MCF 10A (cell line): Measurements from ENCODE around the gene TEDDM1. TPM values are rescaled to one million over a fixed set of nuclear protein-coding genes. Genes with fewer than 3 reads are reported as not detected.
A peak's percentile ranks its signal among the peaks of the same experiment; 100 is the strongest.

Experiments used
- BruUV-seq: library from RNA; stranded (reverse); fragments of 400-500 nt; replicated peaks from 2 replicates; lab custom pipeline; 2021; lab: Mats Ljungman, UMichigan
- CTCF ChIA-PET: fragments of 300-600 bp; sonication (Branson Sonifier 250); formaldehyde crosslinking; extraction: SDS; loops from one replicate; lab custom pipeline; 2021; ENCODE audit warnings: antibody characterized with exemption, inconsistent platforms; lab: Yijun Ruan, JAX
- POLR2A ChIA-PET: fragments of 300-600, 350-650 bp; sonication (Branson Sonifier 250); formaldehyde crosslinking; extraction: SDS; loops from one replicate; lab custom pipeline; 2020; ENCODE audit warnings: antibody characterized with exemption, inconsistent platforms; lab: Yijun Ruan, JAX
- DNase-seq: peaks from one replicate; pipeline ENCODE4 v3.0.0-alpha.2; 2018; ENCODE audit not compliant: unreplicated experiment
- H3K27ac Mint-ChIP-seq: one replicate; pipeline ENCODE4 v1.8.0; 2022; ENCODE audit warnings: mild to moderate bottlenecking, low read depth, mixed read lengths; ENCODE audit not compliant: unreplicated experiment
- H3K27me3 Mint-ChIP-seq: one replicate; pipeline ENCODE4 v1.8.0; 2022; ENCODE audit warnings: mixed read lengths; ENCODE audit not compliant: insufficient read depth, unreplicated experiment
- H3K36me3 Mint-ChIP-seq: one replicate; pipeline ENCODE4 v1.8.0; 2022; ENCODE audit warnings: mild to moderate bottlenecking, moderate library complexity, mixed read lengths; ENCODE audit not compliant: insufficient read depth, unreplicated experiment
- H3K4me1 Mint-ChIP-seq: one replicate; pipeline ENCODE4 v1.8.0; 2022; ENCODE audit warnings: mixed read lengths; ENCODE audit not compliant: insufficient read depth, unreplicated experiment
- H3K4me3 Mint-ChIP-seq: one replicate; pipeline ENCODE4 v1.8.0; 2022; ENCODE audit warnings: mild to moderate bottlenecking, moderate library complexity, mixed read lengths; ENCODE audit not compliant: unreplicated experiment
- H3K9me3 Mint-ChIP-seq: one replicate; pipeline ENCODE4 v1.8.0; 2022; ENCODE audit warnings: mixed read lengths; ENCODE audit not compliant: unreplicated experiment
- intact Hi-C: fragments of 100-400 bp; cut with micrococcal nuclease; formaldehyde crosslinking; loops from 2 replicates; pipeline ENCODE4 v1.14.1; 2022
- total RNA-seq: library from RNA; stranded (reverse); gene quantifications from 2 replicates; pipeline ENCODE4 v1.2.3, GENCODE V29; 2022
- TF ChIP-seq, protein P1 (sequence below): fragments of 200-600 bp; IDR thresholded peaks from one replicate; pipeline ENCODE4 v1.8.0; 2022; ENCODE audit warnings: antibody characterized with exemption, mild to moderate bottlenecking; ENCODE audit not compliant: unreplicated experiment

TEDDM1 gene
- total RNA-seq, 1 experiment from 2014 or later: not detected

- CTCF ChIA-PET: no interaction called here
- no peaks in the 10 kb centered on the region for H3K9me3 Mint-ChIP-seq
- H3K4me3 Mint-ChIP-seq: no peak overlapping the region
- peak; percentile 81 for DNase-seq
- POLR2A ChIA-PET: no interaction called here
- peaks cover 6% of the 10 kb centered on the region for H3K4me1 Mint-ChIP-seq
- no peak overlapping the region for H3K27ac Mint-ChIP-seq
- no TSS peak for BruUV-seq
- TF ChIP-seq, protein P1, sequence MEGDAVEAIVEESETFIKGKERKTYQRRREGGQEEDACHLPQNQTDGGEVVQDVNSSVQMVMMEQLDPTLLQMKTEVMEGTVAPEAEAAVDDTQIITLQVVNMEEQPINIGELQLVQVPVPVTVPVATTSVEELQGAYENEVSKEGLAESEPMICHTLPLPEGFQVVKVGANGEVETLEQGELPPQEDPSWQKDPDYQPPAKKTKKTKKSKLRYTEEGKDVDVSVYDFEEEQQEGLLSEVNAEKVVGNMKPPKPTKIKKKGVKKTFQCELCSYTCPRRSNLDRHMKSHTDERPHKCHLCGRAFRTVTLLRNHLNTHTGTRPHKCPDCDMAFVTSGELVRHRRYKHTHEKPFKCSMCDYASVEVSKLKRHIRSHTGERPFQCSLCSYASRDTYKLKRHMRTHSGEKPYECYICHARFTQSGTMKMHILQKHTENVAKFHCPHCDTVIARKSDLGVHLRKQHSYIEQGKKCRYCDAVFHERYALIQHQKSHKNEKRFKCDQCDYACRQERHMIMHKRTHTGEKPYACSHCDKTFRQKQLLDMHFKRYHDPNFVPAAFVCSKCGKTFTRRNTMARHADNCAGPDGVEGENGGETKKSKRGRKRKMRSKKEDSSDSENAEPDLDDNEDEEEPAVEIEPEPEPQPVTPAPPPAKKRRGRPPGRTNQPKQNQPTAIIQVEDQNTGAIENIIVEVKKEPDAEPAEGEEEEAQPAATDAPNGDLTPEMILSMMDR: peak; percentile 89
- H3K36me3 Mint-ChIP-seq: no peaks in the 10 kb centered on the region
- intact Hi-C loops: loop anchor here (1.0 kb wide), 4 partner anchors 149 to 362 kb away; no protein-coding TSS in a partner anchor
- no peaks in the 10 kb centered on the region for H3K27me3 Mint-ChIP-seq
These were observed 45.7 kb upstream of the TEDDM1 start for GRCh38 chr1:182446033-182446669.

GRCh38 chr1:182444497-182444896 lies 44.0 kb upstream of the TEDDM1 start:
- BruUV-seq: no TSS peak
- H3K36me3 Mint-ChIP-seq: no peaks in the 10 kb centered on the region
- intact Hi-C loops: no loop called here
- DNase-seq: no peak
- no peaks in the 10 kb centered on the region for H3K9me3 Mint-ChIP-seq
- no peak overlapping the region for H3K27ac Mint-ChIP-seq
- H3K27me3 Mint-ChIP-seq: no peaks in the 10 kb centered on the region
- POLR2A ChIA-PET: interaction anchor here (0.6 to 0.8 kb wide), 2 partner anchors 9 to 18 kb away, joined by 5 to 6 read pairs; no protein-coding TSS in a partner anchor
- H3K4me3 Mint-ChIP-seq: no peak overlapping the region
- CTCF ChIA-PET: interaction anchor here (0.6 to 3.3 kb wide), 17 partner anchors 10 to 974 kb away, joined by 3 to 24 read pairs (median 3); partner anchors contain the start of genes NPL and RNASEL
- TF ChIP-seq, protein P1: no peak
- peaks cover 6% of the 10 kb centered on the region for H3K4me1 Mint-ChIP-seq

DNA sequence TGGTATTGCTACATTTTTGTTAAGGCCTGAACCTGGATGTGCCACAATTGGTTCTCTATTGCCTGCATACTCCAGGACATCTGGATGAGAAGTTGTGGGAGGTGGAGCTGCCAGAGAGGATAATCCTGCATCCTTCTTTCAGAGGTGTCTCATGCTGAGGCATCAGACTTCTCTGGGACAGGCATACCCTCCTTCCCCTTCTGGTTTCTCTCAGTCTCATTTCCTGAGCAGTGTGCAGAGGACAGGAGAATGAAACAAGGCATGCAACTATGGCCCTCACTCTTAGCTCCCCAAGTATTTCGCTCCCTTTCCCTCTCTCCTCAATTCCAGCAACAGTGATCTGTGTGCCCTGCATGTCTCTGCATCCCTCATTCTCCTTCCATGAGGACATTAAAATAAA lies 41.9 kb upstream of the TEDDM1 start:
- DNase-seq: no peak
- no TSS peak for BruUV-seq
- Mint-ChIP-seq H3K4me1 (peaks cover 6% of the 10 kb centered on the region), H3K4me3 (no peak overlapping the region), H3K9me3 (peaks cover 7% of the 10 kb centered on the region), H3K36me3 (no peaks in the 10 kb centered on the region), H3K27me3 (no peaks in the 10 kb centered on the region), H3K27ac (no peak overlapping the region)
- TF ChIP-seq, protein P1: no peak
- CTCF ChIA-PET: interaction anchor here (0.7 to 3.3 kb wide), 5 partner anchors 10 to 357 kb away, joined by 3 to 22 read pairs (median 3); no protein-coding TSS in a partner anchor
- intact Hi-C loops: no loop called here
- POLR2A ChIA-PET: interaction anchor here (1.8 kb wide), 1 partner anchor 16 kb away, joined by 4 read pairs; no protein-coding TSS in a partner anchor

GRCh38 chr1:182441719-182442118 lies 41.3 kb upstream of the TEDDM1 start:
- H3K27me3 Mint-ChIP-seq: no peaks in the 10 kb centered on the region
- intact Hi-C loops: no loop called here
- ChIA-PET POLR2A (no interaction called here), CTCF (interaction anchor here (0.7 to 1.0 kb wide), 2 partner anchors 22 to 356 kb away, joined by 3 read pairs; no protein-coding TSS in a partner anchor)
- H3K27ac Mint-ChIP-seq: no peak overlapping the region
- H3K9me3 Mint-ChIP-seq: peaks cover 7% of the 10 kb centered on the region
- no peak overlapping the region for H3K4me3 Mint-ChIP-seq
- DNase-seq: no peak
- H3K36me3 Mint-ChIP-seq: no peaks in the 10 kb centered on the region
- peaks cover 6% of the 10 kb centered on the region for H3K4me1 Mint-ChIP-seq
- TF ChIP-seq, protein P1: no peak
- no TSS peak for BruUV-seq
